PFSK-1 (cell line): ENCODE data around the gene CENPX.

Experiments used
- POLR2AphosphoS5 ChIP-seq: IDR thresholded peaks from 2 replicates; pipeline ENCODE4 v1.6.1; 2012; ENCODE audit warnings: low read depth, mild to moderate bottlenecking, control low read depth, low read length, moderate library complexity
- SIN3A ChIP-seq: IDR thresholded peaks from 2 replicates; pipeline ENCODE4 v1.6.1; 2012; ENCODE audit warnings: mild to moderate bottlenecking, low read length, moderate library complexity, borderline replicate concordance; ENCODE audit not compliant: insufficient read depth
- TAF1 ChIP-seq: IDR thresholded peaks from 2 replicates; pipeline ENCODE4 v1.6.1; 2012; ENCODE audit warnings: low read length, control low read depth, borderline replicate concordance; ENCODE audit not compliant: insufficient read depth

DNA sequence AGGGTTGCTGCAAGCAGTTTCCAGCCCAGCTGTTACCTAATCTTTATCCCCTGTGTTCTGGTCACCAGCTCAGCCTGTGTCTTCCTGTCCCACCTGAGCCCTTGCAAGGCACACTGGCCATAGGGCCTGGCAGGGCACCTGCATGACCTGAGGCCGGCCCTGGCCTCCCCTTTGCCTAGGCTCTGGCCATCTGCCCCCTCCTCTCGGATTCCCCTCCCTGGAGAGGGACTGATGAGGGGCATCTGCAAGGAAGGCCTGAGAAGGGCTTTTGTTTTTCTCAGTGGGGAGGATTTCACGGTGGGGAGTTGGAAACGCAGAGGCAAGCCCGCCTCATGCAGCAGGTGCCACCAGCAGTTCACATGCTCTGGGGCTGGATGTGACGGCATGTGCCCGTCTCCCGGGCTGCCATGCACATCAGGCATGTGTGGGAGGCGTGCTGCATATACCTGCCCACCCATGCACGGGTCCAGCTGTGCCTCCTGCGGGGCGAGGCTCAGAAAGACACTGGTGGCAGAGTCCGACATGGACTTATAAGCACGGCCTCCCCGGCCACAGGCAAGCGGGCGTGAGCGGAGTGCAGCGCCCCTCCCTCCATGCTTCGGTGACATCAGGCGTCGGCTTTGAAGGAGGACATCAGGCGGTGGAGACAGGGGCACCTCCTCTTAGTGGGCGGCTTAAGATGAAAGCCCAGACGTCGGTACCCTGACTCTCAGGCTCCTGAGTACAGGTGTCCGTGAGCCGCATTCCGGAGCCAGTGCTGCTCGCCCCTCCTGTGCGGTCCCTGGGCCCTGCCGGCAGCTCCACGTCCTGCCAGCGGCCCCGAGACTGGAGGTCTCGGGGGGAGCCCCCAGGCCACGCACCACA is 28.7 kb downstream of the CENPX start:
- TF ChIP-seq POLR2AphosphoS5 (no peak), SIN3A (no peak), TAF1 (no peak)
